8988T (cell line): ENCODE measurements around the gene ADIPOQ.
"Not testable (repeated sequence)": the region's sequence is repeated elsewhere in the genome, so short reads cannot be mapped to it uniquely, and the experiment has no call there.

Experiments
- DNase-seq: peaks from one replicate; pipeline ENCODE4 v3.0.0; 2011

The ADIPOQ gene

DNA sequence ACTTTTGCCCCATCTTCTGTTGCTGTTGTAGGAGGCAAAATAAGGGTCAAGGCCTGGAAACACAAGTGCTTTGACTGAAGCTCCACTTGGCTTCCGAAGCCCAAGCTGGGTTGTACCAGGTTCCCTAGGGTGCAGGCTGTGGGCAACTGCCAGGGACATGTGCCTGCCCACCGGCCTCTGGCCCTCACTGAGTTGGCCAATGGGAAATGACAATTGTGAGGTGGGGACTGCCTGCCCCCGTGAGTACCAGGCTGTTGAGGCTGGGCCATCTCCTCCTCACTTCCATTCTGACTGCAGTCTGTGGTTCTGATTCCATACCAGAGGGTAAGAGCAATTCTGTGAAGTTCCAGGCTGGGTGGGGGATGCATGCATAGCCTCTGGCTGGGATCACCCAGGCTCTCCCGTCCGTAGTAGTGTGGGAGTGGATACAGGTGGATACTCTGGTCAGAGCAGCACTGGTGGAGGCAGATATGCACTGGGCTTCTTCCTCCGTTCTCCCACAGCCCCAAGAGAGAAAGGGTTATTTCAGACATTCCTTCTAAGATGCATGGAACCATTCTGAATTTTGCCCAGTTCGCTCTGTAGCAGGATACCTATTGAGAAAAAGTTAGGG, at the start of gene ADIPOQ:
Gene ADIPOQ (plus strand): TSS at position 285 of the 613 bp plus-strand sequence. CDS start 10,349 bp downstream, outside the sequence.
- no peak for DNase-seq

GRCh38 chr3:186798239-186798874, 44.2 kb upstream of the ADIPOQ start:
- no peak for DNase-seq

GRCh38 chr3:186800285-186800684, 42.2 kb upstream of the ADIPOQ start:
- no peak for DNase-seq

DNA sequence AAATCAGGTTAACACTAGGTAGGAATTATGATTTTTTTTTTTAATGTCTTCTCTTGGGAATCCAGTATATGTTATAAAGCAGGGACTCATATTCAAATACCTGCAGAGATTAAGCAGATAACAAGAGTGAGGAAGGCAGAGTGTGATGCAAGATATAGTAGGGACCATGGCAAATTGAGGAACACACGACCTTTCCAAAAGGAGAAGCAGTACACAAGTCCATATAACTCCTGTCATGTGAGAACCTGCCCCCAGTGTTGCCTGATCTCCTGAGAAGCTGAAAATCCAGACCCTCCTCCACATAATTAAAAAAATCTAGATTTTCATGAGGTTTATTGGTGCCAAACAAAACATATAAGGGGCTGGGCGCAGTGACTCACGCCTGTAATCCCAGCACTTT, 39.8 kb upstream of the ADIPOQ start:
- DNase-seq, result no peak

DNA sequence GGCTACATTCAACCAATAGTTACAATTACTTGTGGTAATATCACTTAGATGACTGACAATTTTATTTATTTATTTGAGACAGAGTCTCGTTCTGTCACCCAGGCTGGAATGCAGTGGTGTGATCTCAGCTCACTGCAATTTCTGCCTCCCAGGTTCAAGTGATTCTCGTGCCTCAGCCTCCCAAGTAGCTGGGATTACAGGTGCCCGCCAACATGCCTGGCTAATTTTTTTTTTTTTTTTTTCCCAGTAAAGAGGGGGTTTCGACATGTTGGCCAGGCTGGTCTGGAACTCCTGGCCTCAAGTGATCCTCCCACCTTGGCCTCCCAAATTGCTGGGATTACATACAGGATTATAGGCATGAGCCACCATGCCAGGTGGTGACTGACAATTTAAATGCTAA, 39.1 kb upstream of the ADIPOQ start:
- DNase-seq, result not testable (repeated sequence)

- peak; percentile 61 for DNase-seq
Measured at GRCh38 chr3:186806089-186807055, 36.1 kb upstream of the ADIPOQ start, which contains the start of gene RFC4. TSS of gene RFC4 (minus strand) at chr3:186806482. CDS start at chr3:186804713, 1,769 bp downstream.

DNA sequence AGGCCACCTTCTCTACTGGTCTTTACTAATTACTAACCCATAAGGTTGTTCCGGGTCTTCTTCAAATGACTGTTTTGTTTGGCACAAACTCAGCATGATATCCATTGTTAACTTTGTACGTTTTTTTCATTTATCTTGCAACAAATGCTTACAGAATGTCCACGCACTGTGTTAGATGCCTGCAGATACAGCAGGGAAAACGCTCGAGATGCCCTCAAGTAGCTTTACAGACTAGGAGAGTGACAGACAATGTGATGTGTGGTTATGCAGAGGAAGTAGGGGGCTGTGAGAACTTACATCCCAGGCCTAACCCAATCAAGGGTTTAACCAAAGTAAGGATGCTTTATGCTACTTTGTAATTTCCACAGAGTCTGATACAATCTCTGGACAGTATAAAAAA, 35.3 kb upstream of the ADIPOQ start:
- no peak for DNase-seq

DNA sequence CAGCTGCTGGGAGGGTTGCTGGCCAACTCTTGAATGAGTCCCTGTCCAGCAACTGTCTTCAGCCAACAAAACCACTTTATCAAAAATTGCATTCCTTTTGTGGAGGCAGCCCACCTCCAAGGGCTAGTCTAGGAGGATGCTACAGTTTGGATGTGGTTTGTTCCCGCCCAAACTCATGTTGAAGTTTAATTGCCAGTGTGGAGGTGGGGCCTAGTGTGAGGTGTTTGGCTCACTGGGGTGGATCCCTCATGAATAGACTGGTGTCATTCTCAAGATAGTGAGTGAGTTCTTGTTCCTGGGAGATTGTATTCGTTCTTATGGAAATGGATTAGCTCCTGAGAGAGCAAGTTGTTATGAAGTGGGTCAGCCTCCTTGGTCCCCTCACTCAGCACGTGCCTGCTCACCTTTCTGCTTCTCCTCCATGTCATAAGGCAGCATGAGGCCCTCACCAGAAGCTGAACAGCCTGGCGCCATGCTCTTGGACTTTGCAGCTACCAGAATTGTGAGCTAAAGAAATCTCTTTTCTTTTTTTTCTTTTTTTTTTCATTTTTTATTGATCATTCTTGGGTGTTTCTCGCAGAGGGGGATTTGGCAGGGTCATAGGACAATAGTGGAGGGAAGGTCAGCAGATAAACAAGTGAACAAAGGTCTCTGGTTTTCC, 32.0 kb upstream of the ADIPOQ start:
- DNase-seq, result no peak

DNA sequence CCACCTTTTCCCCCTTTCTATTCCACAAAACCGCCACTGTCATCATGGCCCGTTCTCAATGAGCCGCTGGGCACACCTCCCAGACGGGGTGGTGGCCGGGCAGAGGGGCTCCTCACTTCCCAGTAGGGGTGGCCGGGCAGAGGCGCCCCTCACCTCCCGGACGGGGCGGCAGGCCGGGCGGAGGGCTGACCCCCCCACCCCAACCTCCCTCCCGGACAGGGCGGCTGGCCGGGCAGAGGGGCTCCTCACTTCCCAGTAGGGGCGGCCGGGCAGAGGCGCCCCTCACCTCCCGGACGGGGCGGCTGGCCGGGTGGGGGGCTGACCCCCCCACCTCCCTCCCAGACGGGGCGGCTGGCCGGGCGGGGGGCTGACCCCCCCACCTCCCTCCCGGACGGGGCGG, 31.2 kb upstream of the ADIPOQ start:
- DNase-seq, result not testable (repeated sequence)

GRCh38 chr3:186814100-186814499, 28.4 kb upstream of the ADIPOQ start:
- no peak for DNase-seq

GRCh38 chr3:186815435-186815834, 27.1 kb upstream of the ADIPOQ start:
- peak; percentile 60 for DNase-seq

DNA sequence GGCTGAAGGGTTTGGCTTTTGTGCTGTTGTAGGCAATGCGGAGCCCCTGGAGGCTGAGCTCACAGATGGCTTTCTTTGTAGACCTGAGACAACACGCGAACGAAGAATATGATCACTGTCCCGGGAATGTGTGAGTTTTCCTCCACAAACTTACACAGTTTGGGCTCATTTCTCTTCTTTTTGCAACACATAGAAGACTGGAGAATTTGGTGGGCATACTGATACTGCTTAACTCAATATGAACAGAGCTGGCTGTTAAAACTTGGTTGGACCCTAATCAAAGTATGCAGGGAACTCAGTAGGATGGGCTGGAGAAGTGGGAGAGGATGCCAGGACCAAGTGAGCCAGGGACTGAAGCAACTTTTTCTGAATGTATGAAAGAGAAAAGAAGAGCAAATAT, 24.0 kb upstream of the ADIPOQ start:
- no peak for DNase-seq

DNA sequence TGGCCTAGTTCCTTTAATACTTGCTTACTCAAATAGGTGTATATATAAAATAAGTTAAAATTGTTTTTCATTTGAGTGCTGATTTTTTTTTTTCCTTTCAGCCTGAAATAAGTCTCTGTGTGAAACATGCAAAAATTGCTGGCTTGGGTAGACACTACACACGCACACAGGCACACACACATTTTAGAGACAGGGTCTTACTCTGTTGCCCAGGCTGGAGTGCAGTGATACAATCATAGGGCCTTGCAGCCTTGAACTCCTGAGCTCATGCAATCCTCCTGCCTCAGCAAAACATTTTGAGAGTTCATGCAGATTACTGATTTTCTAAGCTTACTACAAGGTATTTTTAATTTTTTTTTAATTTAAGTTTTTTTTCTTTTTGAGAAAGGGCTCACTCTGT, 23.6 kb upstream of the ADIPOQ start:
- no peak for DNase-seq

GRCh38 chr3:186821429-186822387, 20.8 kb upstream of the ADIPOQ start:
- DNase-seq, result no peak

GRCh38 chr3:186822388-186822759, 20.1 kb upstream of the ADIPOQ start:
- DNase-seq, result not testable (repeated sequence)

DNA sequence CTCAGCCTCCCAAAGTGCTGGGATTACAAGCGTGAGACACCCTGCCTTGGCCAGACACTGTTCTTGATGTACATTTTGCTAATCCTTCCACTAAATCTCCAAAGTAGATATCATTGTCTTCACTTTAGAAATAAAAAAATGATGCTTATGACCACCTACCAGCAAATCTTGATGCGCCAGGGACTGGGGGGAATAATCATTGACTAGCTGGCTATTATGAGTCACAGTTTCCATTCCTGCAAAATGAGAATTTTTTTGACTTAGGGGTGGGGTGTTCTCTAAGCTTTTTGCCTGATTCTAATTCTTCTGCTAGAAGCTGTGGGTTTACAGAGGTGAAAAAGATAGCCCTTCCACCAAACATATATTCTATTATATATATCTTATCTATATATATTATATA, 19.1 kb upstream of the ADIPOQ start:
- DNase-seq, result no peak

DNA sequence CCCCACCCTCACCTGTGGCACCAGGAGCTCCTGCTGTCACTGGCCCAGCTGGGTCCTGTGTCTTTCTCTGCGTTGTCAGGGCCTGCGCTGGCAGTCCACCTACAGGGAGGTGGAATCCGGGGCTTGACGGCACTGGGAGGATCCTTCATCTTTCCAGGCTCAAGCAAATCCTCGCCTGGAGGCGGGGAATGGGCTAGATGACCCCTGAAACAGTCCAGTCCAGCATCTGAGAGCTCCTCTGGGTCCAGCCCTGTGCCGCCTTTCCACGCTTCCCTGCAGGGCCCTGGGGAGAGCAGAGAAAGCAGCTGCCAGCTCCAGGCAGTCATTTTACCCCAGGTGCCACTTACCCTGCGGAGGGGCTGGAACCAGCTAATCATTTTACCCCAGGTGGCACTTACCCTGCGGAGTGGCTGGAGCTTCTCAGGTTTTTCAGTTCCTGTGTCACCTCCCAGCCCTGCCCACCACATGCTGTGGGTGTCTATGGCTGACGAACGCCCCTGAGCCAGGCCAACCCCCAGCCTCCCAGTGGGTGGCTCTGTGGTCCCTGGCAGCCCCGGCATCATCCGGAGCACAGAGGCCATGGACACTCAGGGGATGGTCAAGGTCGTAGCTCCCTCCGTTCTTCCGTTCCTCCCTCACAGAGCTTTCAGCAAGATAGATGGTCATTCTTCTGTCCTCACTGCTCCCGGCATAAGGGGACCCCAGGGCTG, 17.9 kb upstream of the ADIPOQ start:
- no peak for DNase-seq

DNA sequence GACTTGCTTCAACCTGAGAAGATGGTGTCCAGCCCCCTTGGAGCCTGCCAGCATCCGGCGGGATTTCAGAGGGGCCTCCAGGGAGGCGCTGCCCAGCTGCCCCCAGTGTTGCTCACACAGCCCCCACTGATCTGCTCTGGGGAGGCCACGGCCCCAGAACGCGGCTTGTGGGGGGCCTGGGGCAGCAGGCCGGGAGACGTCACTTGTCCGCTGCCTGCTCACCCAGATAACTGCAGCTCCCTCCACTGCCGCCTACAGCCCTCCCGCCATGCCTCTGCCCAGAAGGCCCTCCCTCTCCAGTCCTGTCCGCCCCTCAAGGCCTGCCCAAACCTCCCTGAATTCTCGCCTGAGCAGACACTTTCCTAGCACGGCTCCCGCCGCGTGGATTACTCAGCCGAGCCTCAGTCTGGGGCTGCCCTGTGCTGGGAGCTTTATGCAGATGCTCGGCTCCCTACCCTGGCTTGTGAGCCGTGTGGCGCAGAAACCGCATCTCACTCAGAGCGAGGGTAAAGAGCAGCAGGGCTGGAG, 17.2 kb upstream of the ADIPOQ start:
- no peak for DNase-seq

GRCh38 chr3:186825872-186826409, 16.6 kb upstream of the ADIPOQ start:
- DNase-seq, result no peak

- DNase-seq, result no peak
Measured at GRCh38 chr3:186826410-186826975, 16.0 kb upstream of the ADIPOQ start.
